Astrocyte (in vitro differentiated cells and primary cell): ENCODE results near the gene PMEL. TPM values are rescaled to one million over a fixed set of nuclear protein-coding genes. Genes with fewer than 3 reads are reported as not detected.

Experiments
- DNase-seq: peaks from one replicate; pipeline ENCODE4 v3.0.0-alpha.2; 2010; ENCODE audit warnings: low read depth
- FAIRE-seq: peaks from 2 replicates; lab custom pipeline; 2011; peaks lifted over from hg19 to GRCh38; lab: Jason Lieb, UNC
- H2AFZ ChIP-seq: 2 replicates; pipeline ENCODE4 v1.6.0; 2012; ENCODE audit warnings: low read depth, low read length, inconsistent platforms
- H3K27ac ChIP-seq: 2 replicates; pipeline ENCODE4 v1.5.1; 2011; ENCODE audit warnings: low read depth, low read length, inconsistent platforms
- H3K27me3 ChIP-seq: 2 replicates; pipeline ENCODE4 v1.6.0; 2011; ENCODE audit warnings: low read length, inconsistent platforms; ENCODE audit not compliant: insufficient read depth
- H3K36me3 ChIP-seq: 2 replicates; pipeline ENCODE4 v1.5.1; 2011; ENCODE audit warnings: low read length, inconsistent platforms; ENCODE audit not compliant: insufficient read depth
- H3K4me1 ChIP-seq: 2 replicates; pipeline ENCODE4 v1.5.1; 2011; ENCODE audit warnings: low read length, inconsistent platforms; ENCODE audit not compliant: insufficient read depth
- H3K4me2 ChIP-seq: 2 replicates; pipeline ENCODE4 v1.6.0; 2012; ENCODE audit warnings: low read length, inconsistent platforms
- H3K4me3 ChIP-seq: 2 replicates; pipeline ENCODE4 v1.5.1; 2011; ENCODE audit warnings: low read depth, mild to moderate bottlenecking, low read length, inconsistent platforms; ENCODE audit not compliant: insufficient read depth
- H3K79me2 ChIP-seq: 2 replicates; pipeline ENCODE4 v1.6.0; 2012; ENCODE audit warnings: mild to moderate bottlenecking, low read length, inconsistent platforms; ENCODE audit not compliant: insufficient read depth
- H3K9ac ChIP-seq: 2 replicates; pipeline ENCODE4 v1.6.0; 2012; ENCODE audit warnings: mild to moderate bottlenecking, low read length, inconsistent platforms
- H3K9me3 ChIP-seq: 2 replicates; pipeline ENCODE4 v1.5.1; 2012; ENCODE audit warnings: low read depth, mild to moderate bottlenecking, low read length, inconsistent platforms; ENCODE audit not compliant: insufficient read depth
- H4K20me1 ChIP-seq: 2 replicates; pipeline ENCODE4 v1.6.0; 2012; ENCODE audit warnings: low read length, inconsistent platforms; ENCODE audit not compliant: insufficient read depth
- H3K27ac Mint-ChIP-seq: one replicate; pipeline ENCODE4 v1.8.0; 2021; ENCODE audit warnings: mild to moderate bottlenecking, mixed read lengths; ENCODE audit not compliant: unreplicated experiment
- H3K27me3 Mint-ChIP-seq: one replicate; pipeline ENCODE4 v1.8.0; 2021; ENCODE audit warnings: low read depth, mixed read lengths; ENCODE audit not compliant: unreplicated experiment
- H3K36me3 Mint-ChIP-seq: one replicate; pipeline ENCODE4 v1.8.0; 2021; ENCODE audit warnings: low read depth, mixed read lengths; ENCODE audit not compliant: unreplicated experiment
- H3K4me1 Mint-ChIP-seq: one replicate; pipeline ENCODE4 v1.8.0; 2021; ENCODE audit warnings: low read depth, mixed read lengths; ENCODE audit not compliant: unreplicated experiment
- H3K4me3 Mint-ChIP-seq: one replicate; pipeline ENCODE4 v1.8.0; 2021; ENCODE audit warnings: mild to moderate bottlenecking, moderate library complexity, mixed read lengths; ENCODE audit not compliant: unreplicated experiment
- H3K9me3 Mint-ChIP-seq: one replicate; pipeline ENCODE4 v1.8.0; 2021; ENCODE audit warnings: mild to moderate bottlenecking, mixed read lengths; ENCODE audit not compliant: unreplicated experiment
- EZH2 ChIP-seq: IDR thresholded peaks from 2 replicates; pipeline ENCODE4 v1.6.1; 2012; ENCODE audit warnings: mild to moderate bottlenecking, low read length, inconsistent platforms; ENCODE audit not compliant: insufficient read depth
- total RNA-seq: library from RNA; stranded (reverse); gene quantifications from 2 replicates; pipeline ENCODE4 v1.2.1, GENCODE V29; 2021
- TF ChIP-seq, protein P1 (sequence below): IDR thresholded peaks from 2 replicates; pipeline ENCODE4 v1.5.1; 2011; ENCODE audit warnings: low read depth, mild to moderate bottlenecking, inconsistent platforms, low read length, moderate library complexity; ENCODE audit not compliant: insufficient read depth

PMEL gene
- total RNA-seq, 1 donor from 2014 or later = 13.8 TPM

DNA sequence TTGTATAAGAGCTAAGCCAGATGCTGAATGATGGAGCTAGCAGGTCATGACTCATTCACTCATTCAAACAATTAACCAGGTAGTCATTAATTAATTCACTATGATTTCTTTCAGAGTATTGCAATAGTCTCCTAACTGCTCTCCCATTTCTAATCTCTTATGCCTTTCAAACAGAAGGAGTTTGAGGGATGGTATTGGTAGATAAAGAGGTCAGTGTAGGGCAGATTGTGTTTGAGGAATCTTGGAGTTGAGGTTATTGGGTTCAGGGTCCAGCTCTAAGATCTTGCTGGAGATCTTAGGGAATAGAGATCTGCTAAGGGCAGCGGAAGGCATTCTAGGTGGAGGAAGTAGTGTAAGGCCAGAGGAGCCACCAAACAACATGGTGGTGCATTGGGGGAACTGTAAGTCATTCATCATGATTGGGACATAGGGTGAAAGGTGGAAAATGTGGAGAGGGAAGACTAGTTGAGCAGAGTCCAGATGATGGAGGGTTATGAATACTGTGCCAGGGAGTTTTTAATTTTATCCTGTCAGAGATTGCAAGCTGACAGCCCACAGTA is 23.2 kb downstream of the PMEL start:
- peaks cover 10% of the 10 kb centered on the region for H3K4me1 Mint-ChIP-seq
- H3K9me3 Mint-ChIP-seq = no peaks in the 10 kb centered on the region
- Histone ChIP-seq H3K9me3 (no peaks in the 10 kb centered on the region), H3K4me1 (peaks cover 13% of the 10 kb centered on the region), H3K79me2 (no peaks in the 10 kb centered on the region), H3K4me3 (no peak overlapping the region), H2AFZ (no peak overlapping the region), H3K9ac (no peak overlapping the region), H3K4me2 (no peak overlapping the region), H3K36me3 (peaks cover 14% of the 10 kb centered on the region), H3K27me3 (no peaks in the 10 kb centered on the region), H3K27ac (no peak overlapping the region), H4K20me1 (no peaks in the 10 kb centered on the region)
- no peak overlapping the region for H3K4me3 Mint-ChIP-seq
- no peak overlapping the region for H3K27ac Mint-ChIP-seq
- FAIRE-seq (no peak), DNase-seq (no peak)
- TF ChIP-seq EZH2 = no peak
- TF ChIP-seq, protein P1, sequence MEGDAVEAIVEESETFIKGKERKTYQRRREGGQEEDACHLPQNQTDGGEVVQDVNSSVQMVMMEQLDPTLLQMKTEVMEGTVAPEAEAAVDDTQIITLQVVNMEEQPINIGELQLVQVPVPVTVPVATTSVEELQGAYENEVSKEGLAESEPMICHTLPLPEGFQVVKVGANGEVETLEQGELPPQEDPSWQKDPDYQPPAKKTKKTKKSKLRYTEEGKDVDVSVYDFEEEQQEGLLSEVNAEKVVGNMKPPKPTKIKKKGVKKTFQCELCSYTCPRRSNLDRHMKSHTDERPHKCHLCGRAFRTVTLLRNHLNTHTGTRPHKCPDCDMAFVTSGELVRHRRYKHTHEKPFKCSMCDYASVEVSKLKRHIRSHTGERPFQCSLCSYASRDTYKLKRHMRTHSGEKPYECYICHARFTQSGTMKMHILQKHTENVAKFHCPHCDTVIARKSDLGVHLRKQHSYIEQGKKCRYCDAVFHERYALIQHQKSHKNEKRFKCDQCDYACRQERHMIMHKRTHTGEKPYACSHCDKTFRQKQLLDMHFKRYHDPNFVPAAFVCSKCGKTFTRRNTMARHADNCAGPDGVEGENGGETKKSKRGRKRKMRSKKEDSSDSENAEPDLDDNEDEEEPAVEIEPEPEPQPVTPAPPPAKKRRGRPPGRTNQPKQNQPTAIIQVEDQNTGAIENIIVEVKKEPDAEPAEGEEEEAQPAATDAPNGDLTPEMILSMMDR = no peak
- peaks cover 35% of the 10 kb centered on the region for H3K36me3 Mint-ChIP-seq
- H3K27me3 Mint-ChIP-seq = no peaks in the 10 kb centered on the region

DNA sequence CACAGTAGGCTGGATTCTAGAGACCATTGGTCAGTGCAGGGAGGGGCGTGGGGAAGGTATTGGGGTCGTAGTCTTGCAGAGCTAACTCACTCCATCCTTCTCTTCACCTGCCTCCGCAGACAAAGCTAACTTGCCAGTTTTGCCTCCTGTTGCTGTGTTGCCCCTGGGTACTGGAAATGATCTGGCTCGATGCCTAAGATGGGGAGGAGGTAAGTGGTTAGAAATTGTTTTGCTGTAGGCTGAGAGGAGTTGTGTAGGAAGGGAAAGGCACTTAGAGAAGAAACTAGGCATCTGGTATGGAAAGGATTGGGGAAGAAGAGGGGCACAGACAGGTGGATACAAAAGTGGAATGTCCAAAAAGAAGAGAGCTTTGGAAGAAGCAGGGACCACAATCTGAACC is 23.8 kb downstream of the PMEL start:
- H3K27me3 ChIP-seq = no peaks in the 10 kb centered on the region
- peaks cover 14% of the 10 kb centered on the region for H3K36me3 ChIP-seq
- H3K4me1 Mint-ChIP-seq = peaks cover 14% of the 10 kb centered on the region
- no peak for TF ChIP-seq EZH2
- TF ChIP-seq, protein P1 = no peak
- H3K9me3 Mint-ChIP-seq = no peaks in the 10 kb centered on the region
- no peak overlapping the region for H3K9ac ChIP-seq
- H3K4me2 ChIP-seq = no peak overlapping the region
- peaks cover 33% of the 10 kb centered on the region for H3K36me3 Mint-ChIP-seq
- H4K20me1 ChIP-seq = no peaks in the 10 kb centered on the region
- no peak overlapping the region for H3K4me3 ChIP-seq
- no peak for DNase-seq
- H3K27me3 Mint-ChIP-seq = no peaks in the 10 kb centered on the region
- no peaks in the 10 kb centered on the region for H3K79me2 ChIP-seq
- H3K27ac ChIP-seq = no peak overlapping the region
- FAIRE-seq = no peak
- peak overlapping the region; percentile 4 for H3K27ac Mint-ChIP-seq
- H3K4me1 ChIP-seq = peaks cover 13% of the 10 kb centered on the region
- H2AFZ ChIP-seq = no peak overlapping the region
- no peaks in the 10 kb centered on the region for H3K9me3 ChIP-seq
- H3K4me3 Mint-ChIP-seq = peak overlapping the region; percentile 28

DNA sequence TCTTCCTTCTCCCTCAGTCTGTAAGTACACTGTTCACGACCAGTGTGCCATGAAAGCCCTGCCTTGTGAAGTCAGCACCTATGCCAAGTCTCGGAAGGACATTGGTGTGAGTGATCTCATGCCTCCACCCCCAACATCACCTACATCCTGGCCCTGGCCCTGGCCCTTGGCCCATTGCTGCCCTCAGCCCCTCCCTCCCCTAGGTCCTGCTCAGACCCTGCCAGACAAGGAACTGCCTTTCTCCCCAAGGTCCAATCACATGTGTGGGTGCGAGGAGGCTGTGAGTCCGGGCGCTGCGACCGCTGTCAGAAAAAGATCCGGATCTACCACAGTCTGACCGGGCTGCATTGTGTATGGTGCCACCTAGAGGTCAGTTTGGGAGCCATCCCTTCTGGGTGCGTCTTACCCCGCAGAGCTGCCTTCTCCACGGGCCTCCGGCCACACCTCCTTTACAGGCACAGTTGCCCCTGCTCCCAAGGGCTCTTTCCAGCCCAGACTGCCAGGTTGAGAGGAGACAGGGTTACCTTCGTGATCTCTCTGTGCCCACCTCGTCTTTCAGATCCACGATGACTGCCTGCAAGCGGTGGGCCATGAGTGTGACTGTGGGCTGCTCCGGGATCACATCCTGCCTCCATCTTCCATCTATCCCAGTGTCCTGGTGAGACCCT is 25.6 kb downstream of the PMEL start:
- H3K4me1 ChIP-seq = peaks cover 18% of the 10 kb centered on the region
- H3K36me3 Mint-ChIP-seq = peaks cover 41% of the 10 kb centered on the region
- DNase-seq (peak; percentile 56), FAIRE-seq (no peak)
- no peaks in the 10 kb centered on the region for H3K9me3 Mint-ChIP-seq
- no peak for TF ChIP-seq EZH2
- TF ChIP-seq, protein P1 = peak; percentile 86
- peak overlapping the region; percentile 67 for H2AFZ ChIP-seq
- no peaks in the 10 kb centered on the region for H3K27me3 ChIP-seq
- peak overlapping the region; percentile 59 for H3K4me2 ChIP-seq
- H3K27ac ChIP-seq = no peak overlapping the region
- peaks cover 27% of the 10 kb centered on the region for H3K4me1 Mint-ChIP-seq
- H3K36me3 ChIP-seq = peaks cover 10% of the 10 kb centered on the region
- peak overlapping the region; percentile 29 for H3K27ac Mint-ChIP-seq
- H3K9me3 ChIP-seq = no peaks in the 10 kb centered on the region
- H3K27me3 Mint-ChIP-seq = no peaks in the 10 kb centered on the region
- no peaks in the 10 kb centered on the region for H3K79me2 ChIP-seq
- H3K9ac ChIP-seq = peak overlapping the region; percentile 42
- no peak overlapping the region for H3K4me3 ChIP-seq
- no peaks in the 10 kb centered on the region for H4K20me1 ChIP-seq
- H3K4me3 Mint-ChIP-seq = peak overlapping the region; percentile 48
